Mesodermal cell (in vitro differentiated cells): ENCODE results near the gene PFKFB1.

Source experiments
- H3K27ac ChIP-seq: 2 replicates; pipeline ENCODE4 v1.7.0; 2013; ENCODE audit warnings: mild to moderate bottlenecking, low read depth, low read length, moderate library complexity; ENCODE audit not compliant: severe bottlenecking
- H3K36me3 ChIP-seq: 2 replicates; pipeline ENCODE4 v1.7.1; 2013; ENCODE audit warnings: mild to moderate bottlenecking, low read length, moderate library complexity; ENCODE audit not compliant: control insufficient read depth, insufficient read depth
- H3K4me1 ChIP-seq: one replicate; pipeline ENCODE4 v1.7.1; 2013; ENCODE audit warnings: mild to moderate bottlenecking, low read length; ENCODE audit not compliant: insufficient read depth, control insufficient read depth, poor library complexity, severe bottlenecking
- H3K4me3 ChIP-seq: 2 replicates; pipeline ENCODE4 v1.7.0; 2013; ENCODE audit warnings: low read length, control low read depth, mild to moderate bottlenecking; ENCODE audit not compliant: insufficient read depth, poor library complexity, severe bottlenecking; ENCODE audit errors: extremely low read depth
- H3K9me3 ChIP-seq: 2 replicates; pipeline ENCODE4 v1.7.1; 2013; ENCODE audit warnings: mild to moderate bottlenecking, low read length, moderate library complexity; ENCODE audit not compliant: control insufficient read depth
- WGBS, 2 experiments: methylation state at CpG; one replicate each; pipeline ENCODE4 v1.1.5; 2013; ENCODE audit warnings: missing lambda C conversion rate in 2 of 2; ENCODE audit not compliant: insufficient coverage in 2 of 2; 5-methylcytosine and 5-hydroxymethylcytosine counted together

Gene PFKFB1

DNA sequence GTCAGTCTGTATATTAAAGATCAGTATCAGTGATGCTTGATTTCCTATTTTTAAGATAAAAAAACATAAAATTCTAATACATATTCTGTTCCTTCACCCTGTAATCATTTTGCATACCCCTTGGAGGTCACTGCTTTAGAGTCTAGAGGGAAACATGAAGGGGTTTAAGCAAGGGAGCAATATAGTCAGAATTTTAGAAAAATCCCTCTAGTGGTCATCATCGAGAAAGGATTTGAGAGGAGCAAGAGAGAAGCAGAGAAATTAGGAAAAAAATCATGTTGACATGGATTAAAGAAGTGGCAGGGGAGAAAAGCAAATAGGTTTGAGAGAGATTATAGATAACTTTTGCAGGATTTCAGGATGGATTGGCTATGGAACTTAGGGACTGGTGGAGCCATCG lies 17.3 kb upstream of the PFKFB1 start:
- WGBS, 2 experiments, result 0% methylated on average over 1 of the region's 2 CpGs; no CpG with 5 or more reads in 1 of the 2 experiments
- Histone ChIP-seq H3K27ac (no peak overlapping the region), H3K36me3 (peaks cover 10% of the 10 kb centered on the region), H3K9me3 (no peaks in the 10 kb centered on the region), H3K4me1 (peaks cover 4% of the 10 kb centered on the region), H3K4me3 (no peak overlapping the region)

DNA sequence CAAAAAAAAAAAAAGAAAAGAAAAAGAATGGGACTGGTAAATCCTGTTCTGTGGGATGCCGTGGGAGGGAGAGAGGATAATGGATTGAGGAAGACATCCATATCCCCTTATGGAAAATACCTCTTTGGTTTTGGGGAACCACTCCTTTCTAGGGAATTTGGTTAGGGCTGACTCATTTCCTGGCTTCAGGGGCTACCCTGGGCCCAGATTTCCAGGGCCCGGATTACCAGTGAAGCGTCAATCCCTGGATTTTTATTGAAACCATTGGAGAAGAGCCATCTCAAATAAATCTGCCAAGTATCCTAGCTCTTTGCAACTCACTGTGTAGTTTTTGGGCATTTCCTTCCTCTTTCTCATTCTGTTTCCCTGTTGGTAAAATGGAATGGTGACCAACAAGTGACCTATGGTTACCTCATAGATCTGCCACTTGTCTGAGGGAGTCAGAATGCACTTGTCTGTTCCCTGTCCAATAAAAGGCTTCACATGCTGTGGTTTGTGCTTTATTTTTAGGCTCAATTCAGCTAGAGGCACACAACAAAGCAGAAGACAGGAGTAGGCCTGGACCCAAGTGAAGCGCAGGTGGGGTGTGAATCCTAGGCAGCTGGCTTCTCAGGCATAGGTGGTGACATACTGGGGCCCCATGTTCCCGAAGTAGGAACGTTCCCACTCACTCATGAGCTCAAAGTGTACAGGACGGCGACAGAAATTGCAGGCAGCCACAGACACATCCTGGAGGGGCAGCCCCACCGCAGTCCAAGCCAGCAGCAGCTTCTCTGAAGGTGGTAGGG lies 14.8 kb upstream of the PFKFB1 start:
- Histone ChIP-seq H3K27ac (no peak overlapping the region), H3K36me3 (peaks cover 30% of the 10 kb centered on the region), H3K9me3 (no peaks in the 10 kb centered on the region), H3K4me1 (peaks cover 4% of the 10 kb centered on the region), H3K4me3 (no peak overlapping the region)
- 90 to 100% methylated on average over 2 of the region's 9 CpGs for WGBS, 2 experiments

DNA sequence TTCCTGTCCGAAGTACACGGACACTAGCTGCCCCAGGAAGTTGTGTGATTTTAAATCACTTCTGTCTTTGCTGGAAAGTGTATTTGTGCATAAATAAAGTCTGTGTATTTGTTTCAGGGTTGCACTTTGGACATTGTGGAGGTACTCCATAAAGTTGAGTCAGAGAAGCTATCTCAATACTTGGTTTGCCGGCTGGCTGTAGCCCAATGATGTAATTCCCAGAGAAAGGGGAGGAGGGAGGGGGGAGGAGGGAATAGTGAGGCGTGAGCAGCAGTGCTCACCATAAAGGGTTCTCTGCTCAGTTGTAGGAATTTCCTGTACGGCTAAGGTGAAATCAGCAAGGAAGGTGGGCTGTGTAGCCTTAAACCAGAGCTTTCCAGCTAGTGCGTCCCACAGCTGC lies 13.7 kb upstream of the PFKFB1 start:
- WGBS, 2 experiments, result 92% methylated on average over 2 of the region's 6 CpGs; no CpG with 5 or more reads in 1 of the 2 experiments
- no peaks in the 10 kb centered on the region for H3K9me3 ChIP-seq

DNA sequence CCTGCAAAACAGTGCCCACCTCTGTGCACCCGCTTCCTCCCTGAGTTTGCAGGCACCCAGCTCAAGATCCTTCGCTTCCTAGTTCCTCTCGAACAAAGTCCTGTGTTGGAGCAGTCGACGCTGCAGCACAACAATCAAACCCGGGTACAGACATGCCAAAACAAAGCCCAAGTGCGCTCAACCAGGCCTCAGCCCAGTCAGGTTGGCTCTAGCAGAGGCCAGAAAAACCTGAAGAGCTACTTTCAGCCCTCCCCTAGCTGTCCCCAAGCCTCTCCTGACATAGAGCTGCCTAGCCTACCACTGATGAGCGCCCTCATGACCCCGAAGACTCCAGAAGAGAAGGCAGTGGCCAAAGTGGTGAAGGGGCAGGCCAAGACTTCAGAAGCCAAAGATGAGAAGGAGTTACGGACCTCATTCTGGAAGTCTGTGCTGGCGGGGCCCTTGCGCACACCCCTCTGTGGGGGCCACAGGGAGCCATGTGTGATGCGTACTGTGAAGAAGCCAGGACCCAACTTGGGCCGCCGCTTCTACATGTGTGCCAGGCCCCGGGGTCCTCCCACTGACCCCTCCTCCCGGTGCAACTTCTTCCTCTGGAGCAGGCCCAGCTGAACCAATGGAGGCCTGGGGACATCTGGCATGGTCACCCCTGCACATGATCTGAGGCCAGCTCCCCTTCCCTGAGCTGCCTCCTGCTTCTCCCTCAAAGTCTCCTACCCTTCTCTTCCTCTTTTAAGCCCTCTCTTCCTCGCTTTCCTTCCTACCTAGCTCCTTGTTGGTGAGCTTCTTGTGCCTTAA lies 13.0 kb upstream of the PFKFB1 start:
- WGBS, 2 experiments, result 97 to 98% methylated on average over 8 to 11 of the region's 18 CpGs
- H3K9me3 ChIP-seq, result no peaks in the 10 kb centered on the region
- H3K27ac ChIP-seq, result no peak overlapping the region
- peaks cover 4% of the 10 kb centered on the region for H3K4me1 ChIP-seq
- no peak overlapping the region for H3K4me3 ChIP-seq
- peaks cover 41% of the 10 kb centered on the region for H3K36me3 ChIP-seq

More for the DNA sequence above, 13.7 kb upstream of the PFKFB1 start:
- Histone ChIP-seq H3K4me1 (peaks cover 4% of the 10 kb centered on the region), H3K4me3 (no peak overlapping the region), H3K27ac (no peak overlapping the region), H3K36me3 (peaks cover 39% of the 10 kb centered on the region)

DNA sequence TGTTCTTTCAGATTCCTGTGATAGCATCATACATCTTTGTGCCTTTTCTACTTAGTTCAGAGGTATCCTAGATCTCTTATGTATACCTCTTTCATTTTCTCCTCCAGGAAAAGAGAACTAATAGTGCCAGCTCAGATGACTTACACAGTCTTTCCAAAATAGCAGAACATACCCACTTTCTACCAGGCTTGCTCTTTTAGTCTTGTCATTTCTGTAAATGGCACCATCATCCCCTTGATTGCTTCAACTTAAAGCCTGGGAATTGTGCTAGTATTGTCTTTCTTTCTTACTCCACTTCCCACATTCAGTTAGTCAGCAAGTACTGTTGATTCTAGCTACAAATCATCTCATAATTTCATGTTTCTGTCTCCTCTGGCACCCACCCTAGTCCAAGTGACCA lies 11.3 kb upstream of the PFKFB1 start:
- H3K9me3 ChIP-seq, result no peaks in the 10 kb centered on the region
- H3K4me3 ChIP-seq, result no peak overlapping the region
- H3K4me1 ChIP-seq, result peaks cover 7% of the 10 kb centered on the region
- no peak overlapping the region for H3K27ac ChIP-seq
- H3K36me3 ChIP-seq, result peaks cover 41% of the 10 kb centered on the region

DNA sequence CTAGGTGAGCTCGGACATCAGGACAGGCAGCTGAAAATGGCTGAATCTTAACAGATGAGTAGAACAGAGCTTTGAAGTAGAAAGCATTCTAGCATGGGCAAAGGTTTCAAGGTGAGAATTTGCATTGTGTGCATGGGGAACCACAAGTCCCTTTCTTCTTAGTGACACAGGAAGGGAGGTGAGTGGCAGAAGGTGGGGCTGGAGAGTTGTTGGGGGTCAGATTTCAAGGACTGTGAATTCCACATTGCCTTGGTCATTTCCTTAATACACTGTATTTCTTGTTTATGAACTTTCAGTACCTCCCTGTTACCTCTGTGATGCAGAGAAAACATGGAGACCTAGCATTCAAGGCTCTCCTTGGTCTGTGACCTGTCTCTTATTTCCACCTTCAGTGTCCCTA lies 10.2 kb upstream of the PFKFB1 start:
- Histone ChIP-seq H3K4me1 (peaks cover 7% of the 10 kb centered on the region), H3K36me3 (peaks cover 41% of the 10 kb centered on the region), H3K4me3 (no peak overlapping the region), H3K9me3 (no peaks in the 10 kb centered on the region), H3K27ac (no peak overlapping the region)
- WGBS, 2 experiments, result no CpG with 5 or more reads among the region's 1 CpG

DNA sequence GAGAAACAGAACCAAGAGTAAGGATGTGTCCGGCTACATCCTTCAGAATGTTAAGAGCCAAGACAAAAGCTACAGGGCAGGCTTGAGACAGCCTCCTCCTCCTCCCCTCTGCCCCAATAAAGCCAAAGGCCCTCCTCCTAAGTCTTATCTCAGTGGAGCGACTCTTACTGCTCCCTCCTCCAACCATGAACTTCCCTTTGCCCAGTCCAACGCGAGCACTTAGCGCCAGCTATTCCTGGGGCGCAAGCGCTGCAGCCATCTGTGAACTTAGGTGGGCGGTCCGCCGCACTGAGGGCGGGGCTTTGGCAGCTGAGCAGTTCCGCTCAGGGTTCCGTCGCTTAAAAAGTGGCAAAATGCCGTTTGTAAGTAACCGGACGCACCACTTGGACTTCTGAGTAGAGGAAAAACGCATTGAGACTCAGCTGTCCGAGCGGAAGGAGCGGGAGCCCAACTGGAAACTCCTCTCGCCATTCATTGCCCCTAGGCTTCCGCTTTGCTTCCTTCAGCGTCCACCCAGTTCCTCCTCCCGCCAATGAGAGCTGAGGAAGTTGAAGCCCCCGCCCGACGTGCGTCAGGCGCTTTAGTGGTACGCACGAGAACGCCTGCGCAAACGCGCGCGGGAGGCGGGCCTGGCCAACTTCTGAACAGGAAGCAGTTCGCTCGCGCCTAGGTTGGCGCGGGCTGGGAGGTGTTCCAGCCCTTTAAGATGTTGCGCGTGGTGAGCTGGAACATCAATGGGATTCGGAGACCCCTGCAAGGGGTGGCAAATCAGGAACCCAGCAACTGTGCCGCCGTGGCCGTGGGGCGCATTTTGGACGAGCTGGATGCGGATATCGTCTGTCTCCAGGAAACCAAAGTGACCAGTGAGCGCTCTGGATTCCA lies 6.0 kb upstream of the PFKFB1 start, which contains the start of gene APEX2:
TSS of gene APEX2 (plus strand) at position 647 of the 882 bp plus-strand sequence. CDS start at position 707, 60 bp downstream.
- Histone ChIP-seq H3K4me3 (peak within 1 kb of the TSS; percentile 55), H3K4me1 (peaks cover 3% of the 10 kb centered on the region), H3K36me3 (peaks cover 21% of the 10 kb centered on the region), H3K9me3 (no peaks in the 10 kb centered on the region), H3K27ac (peak within 1 kb of the TSS; percentile 87)
- WGBS, 2 experiments, result 0% methylated on average over 23 to 31 of the region's 55 CpGs

DNA sequence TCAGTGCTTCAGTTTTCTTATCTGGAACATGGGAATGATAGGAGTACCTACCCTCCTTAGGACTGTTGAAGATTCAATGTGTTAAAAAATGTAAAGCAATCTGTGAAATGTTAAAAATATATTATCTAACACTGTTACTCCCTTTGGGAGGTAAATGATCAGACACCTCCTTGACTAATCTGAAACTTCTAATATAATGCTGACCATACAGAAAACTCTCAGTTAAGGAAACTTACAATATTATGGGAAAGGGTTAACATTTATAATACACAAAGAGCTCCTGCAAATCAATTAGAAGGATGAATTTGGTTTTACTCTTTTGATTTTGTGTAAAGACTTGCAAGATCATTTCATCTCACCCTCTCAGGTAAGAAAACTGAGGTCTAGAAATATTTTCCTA lies 1.6 kb upstream of the PFKFB1 start:
- H3K9me3 ChIP-seq, result no peaks in the 10 kb centered on the region

DNA sequence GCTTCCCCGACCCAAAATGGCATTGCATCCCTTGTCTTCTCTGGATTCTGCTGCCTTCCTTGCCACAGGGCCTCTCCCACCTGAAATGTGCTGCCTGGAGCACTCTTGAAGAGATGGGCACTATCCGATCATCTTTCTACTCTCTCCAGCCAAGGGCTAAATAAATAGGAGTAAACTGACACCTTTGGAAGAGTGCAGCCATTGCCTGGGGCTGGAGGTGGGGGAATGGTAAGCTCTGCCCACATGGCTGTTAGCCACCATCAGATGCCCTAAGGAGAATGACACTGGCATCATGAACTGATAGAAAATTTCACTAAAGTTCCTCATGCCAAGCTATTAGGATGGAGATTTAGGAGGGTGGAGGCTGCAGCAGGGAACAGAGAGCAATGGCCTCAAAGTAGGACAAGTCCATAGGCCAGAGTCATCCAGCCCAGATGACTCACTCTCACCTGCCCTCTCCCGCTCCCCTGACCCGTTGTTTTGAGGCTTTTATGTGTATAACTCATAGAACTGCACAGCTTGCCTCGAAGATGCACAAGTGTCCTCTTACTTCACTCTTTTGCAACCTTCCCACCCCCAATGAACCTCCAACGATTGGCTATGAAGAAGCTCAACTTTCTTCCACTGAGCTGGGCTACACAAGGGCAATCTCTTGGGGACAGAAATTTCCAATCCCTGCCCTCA lies 822 bp upstream of the PFKFB1 start:
- Histone ChIP-seq H3K9me3 (no peaks in the 10 kb centered on the region), H3K4me3 (no peak overlapping the region), H3K36me3 (no peaks in the 10 kb centered on the region), H3K4me1 (no peaks in the 10 kb centered on the region), H3K27ac (no peak overlapping the region)
- 80% methylated on average over 1 to 2 of the region's 6 CpGs for WGBS, 2 experiments

More for the DNA sequence above, 1.6 kb upstream of the PFKFB1 start:
- no peaks in the 10 kb centered on the region for H3K4me1 ChIP-seq
- no peaks in the 10 kb centered on the region for H3K36me3 ChIP-seq
- H3K4me3 ChIP-seq, result no peak overlapping the region
- no peak overlapping the region for H3K27ac ChIP-seq
